A673 (cell line): ENCODE measurements around the gene AUNIP. TPM values are rescaled to one million over a fixed set of nuclear protein-coding genes. Genes with fewer than 3 reads are reported as not detected.

Experiments used
- BruUV-seq: library from RNA; stranded (reverse); fragments of 400-500 nt; replicated peaks from 2 replicates; lab custom pipeline; 2021; lab: Mats Ljungman, UMichigan
- CTCF ChIA-PET: fragments of 300-600 bp; sonication (Branson Sonifier 250); formaldehyde crosslinking; loops from one replicate; lab custom pipeline; 2022; ENCODE audit warnings: antibody characterized with exemption; lab: Charles Lee
- POLR2A ChIA-PET: fragments of 300-600 bp; sonication (Branson Sonifier 250); formaldehyde crosslinking; loops from one replicate; lab custom pipeline; 2022; ENCODE audit warnings: antibody characterized with exemption; ENCODE audit not compliant: low non-redundant PET; lab: Charles Lee
- DNase-seq: peaks from one replicate; pipeline ENCODE4 v3.0.0-alpha.2; 2015; ENCODE audit warnings: low spot score
- H3K27ac ChIP-seq: fragments of 200-600 bp; sonication (generic); 2 replicates; pipeline ENCODE4 v1.5.1; 2016; ENCODE audit warnings: mixed run types, low read depth, mild to moderate bottlenecking, mixed read lengths, antibody characterized with exemption, low read length; ENCODE audit not compliant: poor library complexity, severe bottlenecking
- H3K27me3 ChIP-seq: fragments of 200-600 bp; sonication (generic); replicated peaks from 2 replicates; pipeline ENCODE4 v1.6.1; 2017; ENCODE audit warnings: mixed run types, low read depth, mild to moderate bottlenecking, mixed read lengths, antibody characterized with exemption, low read length; ENCODE audit not compliant: insufficient read depth, poor library complexity
- H3K36me3 ChIP-seq: fragments of 200-600 bp; sonication (generic); 2 replicates; pipeline ENCODE4 v1.6.1; 2016; ENCODE audit warnings: mixed run types, mild to moderate bottlenecking, mixed read lengths, antibody characterized with exemption, low read length; ENCODE audit not compliant: insufficient read depth, poor library complexity, severe bottlenecking
- H3K4me1 ChIP-seq: fragments of 200-600 bp; sonication (generic); 2 replicates; pipeline ENCODE4 v1.6.1; 2017; ENCODE audit warnings: mixed run types, mild to moderate bottlenecking, mixed read lengths, antibody characterized with exemption, low read length; ENCODE audit not compliant: insufficient read depth, poor library complexity, severe bottlenecking
- H3K4me3 ChIP-seq: fragments of 200-600 bp; sonication (generic); 2 replicates; pipeline ENCODE4 v1.5.1; 2016; ENCODE audit warnings: low read depth, mixed run types, mild to moderate bottlenecking, mixed read lengths, low read length; ENCODE audit not compliant: poor library complexity, severe bottlenecking
- H3K9me3 ChIP-seq: fragments of 200-600 bp; sonication (generic); 2 replicates; pipeline ENCODE4 v1.6.1; 2016; ENCODE audit warnings: mixed run types, low read depth, mild to moderate bottlenecking, mixed read lengths, antibody characterized with exemption, low read length; ENCODE audit not compliant: poor library complexity, severe bottlenecking
- CTCF ChIP-seq: fragments of 300-800, 200-600 bp; sonication (generic); conservative IDR thresholded peaks from 2 replicates; pipeline ENCODE4 v1.5.1; 2017; ENCODE audit warnings: low read depth, mild to moderate bottlenecking, antibody characterized with exemption, low read length, moderate library complexity, mixed read lengths
- EZH2 ChIP-seq: fragments of 200-600 bp; sonication (generic); IDR thresholded peaks from 2 replicates; pipeline ENCODE4 v1.6.1; 2017; ENCODE audit warnings: borderline replicate concordance, low read depth, mild to moderate bottlenecking, mixed read lengths, antibody characterized with exemption, low read length; ENCODE audit not compliant: poor library complexity, severe bottlenecking
- intact Hi-C: fragments of 100-400 bp; cut with micrococcal nuclease; formaldehyde crosslinking; loops from one replicate; pipeline ENCODE4 v1.10.0; 2022; ENCODE audit not compliant: unreplicated experiment
- total RNA-seq: library from RNA; stranded (reverse); gene quantifications from 2 replicates; pipeline ENCODE4 v1.2.3, GENCODE V29; 2021

The AUNIP gene
- total RNA-seq, 1 experiment from 2014 or later, result 18.9 TPM

- POLR2A ChIA-PET, result interaction anchor here (0.6 kb wide), 1 partner anchor 105 kb away, joined by 7 read pairs; the partner anchor contains the start of gene PAFAH2
- H3K27ac ChIP-seq, result peak overlapping the region; percentile 76
- no peak overlapping the region for H3K4me3 ChIP-seq
- intact Hi-C loops, result no loop called here
- H3K9me3 ChIP-seq, result no peaks in the 10 kb centered on the region
- peaks cover 34% of the 10 kb centered on the region for H3K4me1 ChIP-seq
- BruUV-seq, result no TSS peak
- TF ChIP-seq EZH2 (no peak), CTCF (no peak)
- peaks cover 25% of the 10 kb centered on the region for H3K36me3 ChIP-seq
- DNase-seq, result no peak
- CTCF ChIA-PET, result no interaction called here
- no peaks in the 10 kb centered on the region for H3K27me3 ChIP-seq
These were observed 33.9 kb upstream of the AUNIP start for GRCh38 chr1:25893116-25893515.

DNA sequence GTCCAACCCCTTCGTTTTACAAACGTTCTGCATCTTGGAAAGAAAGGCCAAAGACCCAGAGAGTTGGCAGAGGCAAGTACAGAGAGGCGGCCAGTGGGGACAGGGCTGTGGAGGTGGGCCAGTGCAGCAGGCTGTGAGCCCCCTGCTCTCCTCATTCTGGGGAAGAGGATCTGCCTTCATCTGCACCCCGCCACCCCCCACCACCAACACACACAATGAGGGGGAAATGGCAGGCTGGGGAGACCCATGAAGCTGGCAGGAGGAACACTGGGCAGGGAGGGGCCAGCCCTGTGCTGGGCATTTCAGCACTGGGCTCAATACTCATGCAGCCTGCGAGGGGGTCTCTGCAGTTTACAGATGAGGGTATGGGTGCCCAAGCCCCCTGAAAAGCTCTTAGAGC, 32.3 kb upstream of the AUNIP start:
- no peak for DNase-seq
- ChIA-PET CTCF (interaction anchor here (0.7 kb wide), 2 partner anchors 51 to 66 kb away, joined by 5 to 8 read pairs; no protein-coding TSS in a partner anchor), POLR2A (no interaction called here)
- TF ChIP-seq EZH2 (no peak), CTCF (no peak)
- peaks cover 30% of the 10 kb centered on the region for H3K4me1 ChIP-seq
- H3K36me3 ChIP-seq, result peaks cover 16% of the 10 kb centered on the region
- intact Hi-C loops, result loop anchor here (1.0 kb wide), 1 partner anchor 107 kb away; the partner anchor contains the start of gene PAFAH2
- H3K27me3 ChIP-seq, result no peaks in the 10 kb centered on the region
- no TSS peak for BruUV-seq
- H3K27ac ChIP-seq, result peak overlapping the region; percentile 42
- no peaks in the 10 kb centered on the region for H3K9me3 ChIP-seq
- no peak overlapping the region for H3K4me3 ChIP-seq

GRCh38 chr1:25890239-25891034, 31.2 kb upstream of the AUNIP start:
- Histone ChIP-seq H3K9me3 (no peaks in the 10 kb centered on the region), H3K4me1 (peaks cover 19% of the 10 kb centered on the region), H3K27ac (no peak overlapping the region), H3K36me3 (peaks cover 16% of the 10 kb centered on the region), H3K27me3 (no peaks in the 10 kb centered on the region), H3K4me3 (no peak overlapping the region)
- DNase-seq, result no peak
- BruUV-seq, result no TSS peak
- no peak for TF ChIP-seq EZH2
- no peak for TF ChIP-seq CTCF
- intact Hi-C loops, result no loop called here
- ChIA-PET CTCF (no interaction called here), POLR2A (no interaction called here)
